Fibroblast of lung (primary cell): ENCODE data around the gene GOLM1.

Experiments
- CTCF ChIP-seq, 2 donors: IDR thresholded peaks in 1 of 2; conservative IDR thresholded peaks in 1 of 2; 1 replicate in 1 of 2; 2 replicates in 1 of 2; pipeline ENCODE4 v1.5.1; 2011 to 2012; ENCODE audit warnings: low read length in 2 of 2, control low read depth in 1 of 2, inconsistent platforms in 1 of 2, low read depth in 1 of 2, mild to moderate bottlenecking in 1 of 2
- EZH2 ChIP-seq: IDR thresholded peaks from 2 replicates; pipeline ENCODE4 v1.5.1; 2012; ENCODE audit warnings: low read length, control low read depth, mild to moderate bottlenecking; ENCODE audit errors: missing control alignments

- TF ChIP-seq CTCF (conservative IDR thresholded peaks at IDR 0.05 in 1 of 2, IDR thresholded peaks at IDR 0.05 in 1 of 2; ENCODE audit: low read depth in 1 of 2, low read length in 2 of 2) (no peak), EZH2 (no peak)
Measured at GRCh38 chr9:86102626-86103025, 3.3 kb upstream of the GOLM1 start.
